Loucy (cell line): ENCODE results near the gene JSRP1.

ENCODE experiments used
- H2AFZ ChIP-seq: fragments of 200-600 bp; sonication (generic); 2 replicates; pipeline ENCODE4 v1.6.0; 2016; ENCODE audit warnings: antibody characterized with exemption, mild to moderate bottlenecking, low read length, moderate library complexity
- H3F3A ChIP-seq: fragments of 200-600 bp; 2 replicates; pipeline ENCODE4 v1.6.0; 2016; ENCODE audit warnings: antibody characterized with exemption, low read depth, mild to moderate bottlenecking
- H3K27me3 ChIP-seq: fragments of 200-600 bp; sonication (generic); 2 replicates; pipeline ENCODE4 v1.6.1; 2014; ENCODE audit warnings: low read length, mild to moderate bottlenecking; ENCODE audit not compliant: insufficient read depth, poor library complexity, severe bottlenecking
- H3K36me3 ChIP-seq: fragments of 200-600 bp; sonication (generic); 2 replicates; pipeline ENCODE4 v1.6.1; 2016; ENCODE audit warnings: low read length; ENCODE audit not compliant: insufficient read depth
- H3K4me1 ChIP-seq: fragments of 200-600 bp; sonication (generic); 2 replicates; pipeline ENCODE4 v1.5.1; 2014; ENCODE audit warnings: low read length, mild to moderate bottlenecking; ENCODE audit not compliant: insufficient read depth, poor library complexity, severe bottlenecking
- H3K4me2 ChIP-seq: fragments of 200-600 bp; sonication (generic); 2 replicates; pipeline ENCODE4 v1.6.0; 2014; ENCODE audit warnings: antibody characterized with exemption, low read length, low read depth, mild to moderate bottlenecking; ENCODE audit not compliant: poor library complexity, severe bottlenecking
- H3K4me3 ChIP-seq: fragments of 200-600 bp; sonication (generic); 2 replicates; pipeline ENCODE4 v1.5.1; 2014; ENCODE audit warnings: low read length, mild to moderate bottlenecking, mixed read lengths; ENCODE audit not compliant: poor library complexity, severe bottlenecking
- H3K79me2 ChIP-seq: fragments of 200-600 bp; sonication (generic); 2 replicates; pipeline ENCODE4 v1.6.1; 2014; ENCODE audit warnings: low read length; ENCODE audit not compliant: insufficient read depth
- H3K9ac ChIP-seq: fragments of 200-600 bp; sonication (generic); 2 replicates; pipeline ENCODE4 v1.6.0; 2014; ENCODE audit warnings: mild to moderate bottlenecking, low read depth, low read length, moderate library complexity; ENCODE audit not compliant: poor library complexity, severe bottlenecking
- H3K9me2 ChIP-seq: fragments of 200-600 bp; sonication (generic); replicated peaks from 2 replicates; pipeline ENCODE4 v1.6.1; 2016; ENCODE audit warnings: low read depth, low read length, mixed read lengths
- H3K9me3 ChIP-seq: fragments of 200-600 bp; sonication (generic); 2 replicates; pipeline ENCODE4 v1.6.1; 2014; ENCODE audit warnings: mild to moderate bottlenecking, antibody characterized with exemption, low read length, low read depth; ENCODE audit not compliant: insufficient read depth
- H4K20me1 ChIP-seq: fragments of 200-600 bp; sonication (generic); 2 replicates; pipeline ENCODE4 v1.6.0; 2014; ENCODE audit warnings: antibody characterized with exemption, low read length, mild to moderate bottlenecking; ENCODE audit not compliant: insufficient read depth, poor library complexity, severe bottlenecking
- CTCF ChIP-seq: fragments of 200-600 bp; sonication (generic); conservative IDR thresholded peaks from 2 replicates; pipeline ENCODE4 v1.5.1; 2014; ENCODE audit warnings: mild to moderate bottlenecking, antibody characterized with exemption, low read length
- EZH2phosphoT487 ChIP-seq: fragments of 200-600 bp; IDR thresholded peaks from 2 replicates; pipeline ENCODE4 v1.6.1; 2018; ENCODE audit warnings: antibody characterized with exemption, mild to moderate bottlenecking, moderate library complexity, borderline replicate concordance

JSRP1 gene

GRCh38 chr19:2250766-2251105 lies 5.5 kb downstream of the JSRP1 start:
- Histone ChIP-seq H3K27me3 (no peaks in the 10 kb centered on the region), H3K36me3 (peaks cover 43% of the 10 kb centered on the region; the same call in 1 of the 2 replicates), H3K9me3 (no peaks in the 10 kb centered on the region), H3K9me2 (no peaks in the 10 kb centered on the region), H3K4me1 (no peaks in the 10 kb centered on the region), H3K4me3 (no peak overlapping the region), H4K20me1 (peaks cover 11% of the 10 kb centered on the region), H3K79me2 (no peaks in the 10 kb centered on the region), H3F3A (no peaks in the 10 kb centered on the region), H3K9ac (no peak overlapping the region), H2AFZ (no peak overlapping the region), H3K4me2 (no peak overlapping the region)
- TF ChIP-seq CTCF (no peak), EZH2phosphoT487 (no peak)

- Histone ChIP-seq H3K4me1 (no peaks in the 10 kb centered on the region), H3K79me2 (peaks cover 6% of the 10 kb centered on the region; the same call in 1 of the 2 replicates), H2AFZ (no peak overlapping the region), H3K36me3 (peaks cover 49% of the 10 kb centered on the region; the same call in 1 of the 2 replicates), H3F3A (no peaks in the 10 kb centered on the region), H3K27me3 (no peaks in the 10 kb centered on the region), H4K20me1 (peaks cover 13% of the 10 kb centered on the region), H3K4me3 (no peak overlapping the region), H3K9me2 (no peaks in the 10 kb centered on the region), H3K9ac (no peak overlapping the region), H3K4me2 (no peak overlapping the region), H3K9me3 (no peaks in the 10 kb centered on the region)
- TF ChIP-seq CTCF (no peak), EZH2phosphoT487 (no peak)
Measured at GRCh38 chr19:2249880-2250765, 6.1 kb downstream of the JSRP1 start.

GRCh38 chr19:2249010-2249866 lies 7.0 kb downstream of the JSRP1 start, which contains the start of gene AMH:
AMH (plus strand) TSS chr19:2249323; CDS start chr19:2249333, 10 bp downstream.
- Histone ChIP-seq H3K9me2 (no peaks in the 10 kb centered on the region), H3K9me3 (no peaks in the 10 kb centered on the region), H3K4me2 (no peak within 1 kb of the TSS), H3F3A (no peaks in the 10 kb centered on the region), H2AFZ (no peak within 1 kb of the TSS), H3K9ac (no peak within 1 kb of the TSS), H3K4me1 (no peaks in the 10 kb centered on the region), H3K79me2 (peaks cover 13% of the 10 kb centered on the region; the same call in 1 of the 2 replicates), H4K20me1 (peaks cover 13% of the 10 kb centered on the region), H3K4me3 (no peak within 1 kb of the TSS), H3K36me3 (peaks cover 58% of the 10 kb centered on the region; the same call in 1 of the 2 replicates), H3K27me3 (no peaks in the 10 kb centered on the region)
- no peak for TF ChIP-seq CTCF
- TF ChIP-seq EZH2phosphoT487, result no peak
